IMR-90 (cell line): Measurements from ENCODE around the gene ZP3. TPM values are rescaled to one million over a fixed set of nuclear protein-coding genes. Genes with fewer than 3 reads are reported as not detected.
"Not testable (repeated sequence)": the region's sequence is repeated elsewhere in the genome, so short reads cannot be mapped to it uniquely, and the experiment has no call there.

Experiments used
- ATAC-seq: fragments of 200-7000 bp; cut with Tn5 transposase; 2 replicates; pipeline ENCODE4 v1.9.1; 2020; ENCODE audit warnings: low read depth, mild to moderate bottlenecking, moderate library complexity
- BruUV-seq: library from RNA; stranded (reverse); fragments of 400-500 nt; replicated peaks from 2 replicates; lab custom pipeline; 2021; lab: Mats Ljungman, UMichigan
- CTCF ChIA-PET: fragments of 300-600 bp; formaldehyde crosslinking; extraction: SDS; loops from one replicate; lab custom pipeline; 2021; ENCODE audit warnings: antibody characterized with exemption; lab: Yijun Ruan, JAX
- POLR2A ChIA-PET: fragments of 300-600 bp; sonication (Branson Sonifier 250); formaldehyde crosslinking; loops from one replicate; lab custom pipeline; 2022; ENCODE audit warnings: antibody characterized with exemption; ENCODE audit not compliant: unreplicated experiment; lab: Charles Lee
- DNase-seq: peaks from one replicate; pipeline ENCODE4 v3.0.0; 2013
- H2AFZ ChIP-seq: replicated peaks from 2 replicates; pipeline ENCODE3; 2013; ENCODE audit warnings: low read length, mild to moderate bottlenecking; ENCODE audit not compliant: poor library complexity
- H2AK5ac ChIP-seq: 2 replicates; pipeline ENCODE4 v1.6.1; 2013; ENCODE audit warnings: low read depth, low read length, inconsistent platforms
- H2AK9ac ChIP-seq: replicated peaks from 2 replicates; pipeline ENCODE3; 2013; ENCODE audit warnings: mild to moderate bottlenecking, low read depth, low read length, moderate library complexity; ENCODE audit not compliant: poor library complexity
- H2BK120ac ChIP-seq: 2 replicates; pipeline ENCODE4 v1.6.1; 2013; ENCODE audit warnings: low read depth, low read length, inconsistent platforms
- H2BK15ac ChIP-seq: 3 replicates; pipeline ENCODE4 v1.6.1; 2013; ENCODE audit warnings: low read depth, low read length, inconsistent platforms
- H2BK20ac ChIP-seq: 2 replicates; pipeline ENCODE4 v1.6.1; 2013; ENCODE audit warnings: low read depth, mild to moderate bottlenecking, inconsistent platforms, low read length, moderate library complexity
- H2BK5ac ChIP-seq: 2 replicates; pipeline ENCODE4 v1.6.1; 2013; ENCODE audit warnings: mild to moderate bottlenecking, low read depth, low read length, inconsistent platforms; ENCODE audit not compliant: poor library complexity, severe bottlenecking
- H3K14ac ChIP-seq: replicated peaks from 2 replicates; pipeline ENCODE4 v1.6.1; 2013; ENCODE audit warnings: low read depth, low read length, inconsistent platforms
- H3K18ac ChIP-seq: 2 replicates; pipeline ENCODE4 v1.6.1; 2013; ENCODE audit warnings: low read depth, low read length, control low read depth
- H3K23ac ChIP-seq: 2 replicates; pipeline ENCODE4 v1.6.1; 2013; ENCODE audit warnings: low read depth, low read length, inconsistent platforms
- H3K27ac ChIP-seq: 2 replicates; pipeline ENCODE4 v1.5.1; 2013; ENCODE audit warnings: mild to moderate bottlenecking, control low read depth, low read length; ENCODE audit not compliant: insufficient read depth
- H3K27me3 ChIP-seq: 2 replicates; pipeline ENCODE4 v1.6.1; 2013; ENCODE audit warnings: low read length; ENCODE audit not compliant: control insufficient read depth, insufficient read depth
- H3K36me3 ChIP-seq: 2 replicates; pipeline ENCODE4 v1.6.1; 2013; ENCODE audit warnings: low read length, mixed read lengths; ENCODE audit not compliant: control insufficient read depth, insufficient read depth
- H3K4ac ChIP-seq: 2 replicates; pipeline ENCODE4 v1.6.1; 2013; ENCODE audit warnings: low read depth, low read length, inconsistent platforms
- H3K4me1 ChIP-seq: 2 replicates; pipeline ENCODE4 v1.6.1; 2013; ENCODE audit warnings: low read length, mixed read lengths; ENCODE audit not compliant: control insufficient read depth, insufficient read depth
- H3K4me2 ChIP-seq: 2 replicates; pipeline ENCODE4 v1.6.1; 2013; ENCODE audit warnings: low read depth, mild to moderate bottlenecking, control low read depth, low read length, moderate library complexity
- H3K4me3 ChIP-seq: 2 replicates; pipeline ENCODE4 v1.5.1; 2013; ENCODE audit warnings: low read depth, mild to moderate bottlenecking, control low read depth, low read length, moderate library complexity; ENCODE audit not compliant: insufficient read depth
- H3K56ac ChIP-seq: 2 replicates; pipeline ENCODE4 v1.6.1; 2013; ENCODE audit warnings: low read length, inconsistent platforms; ENCODE audit not compliant: insufficient read depth; ENCODE audit errors: extremely low read depth
- H3K79me1 ChIP-seq, 2 experiments: 2 replicates each; pipeline ENCODE4 v1.6.1; 2013; ENCODE audit warnings: low read length in 2 of 2, inconsistent platforms in 1 of 2, low read depth in 1 of 2
- H3K9ac ChIP-seq: 2 replicates; pipeline ENCODE4 v1.6.1; 2013; ENCODE audit warnings: low read depth, low read length, control low read depth
- H3K9me1 ChIP-seq: 2 replicates; pipeline ENCODE4 v1.6.1; 2013; ENCODE audit warnings: low read length, inconsistent platforms; ENCODE audit not compliant: insufficient read depth
- H3K9me3 ChIP-seq: 2 replicates; pipeline ENCODE4 v1.6.1; 2013; ENCODE audit warnings: low read length; ENCODE audit not compliant: control insufficient read depth, insufficient read depth
- H4K20me1 ChIP-seq: 2 replicates; pipeline ENCODE4 v1.6.1; 2013; ENCODE audit warnings: low read length, inconsistent platforms; ENCODE audit not compliant: insufficient read depth
- H4K5ac ChIP-seq: 2 replicates; pipeline ENCODE4 v1.6.1; 2013; ENCODE audit warnings: mild to moderate bottlenecking, low read depth, low read length, control low read depth
- H4K8ac ChIP-seq, 2 experiments: 2 replicates each; pipeline ENCODE4 v1.6.1; 2013; ENCODE audit warnings: low read depth in 2 of 2, low read length in 2 of 2, control low read depth in 1 of 2, inconsistent platforms in 1 of 2
- H4K91ac ChIP-seq: 2 replicates; pipeline ENCODE4 v1.6.1; 2013; ENCODE audit warnings: low read depth, low read length, inconsistent platforms; ENCODE audit not compliant: insufficient read depth
- WGBS, 2 experiments: methylation state at CpG; one replicate each; pipeline versions ENCODE4 v1.1.5 to v1.1.7; 2013; ENCODE audit warnings: missing lambda C conversion rate in 2 of 2; ENCODE audit not compliant: insufficient read length in 1 of 2; ENCODE audit errors: extremely low coverage in 2 of 2; 5-methylcytosine and 5-hydroxymethylcytosine counted together
- dilution Hi-C: fragments of 300-500 bp; cut with HindIII; formaldehyde crosslinking; loops from one replicate; pipeline ENCODE4 v1.14.3; 2018; ENCODE audit warnings: low sequenced_read_pairs; ENCODE audit not compliant: unreplicated experiment
- in situ Hi-C: fragments of 300-500 bp; cut with MboI; formaldehyde crosslinking; loops from 3 replicates; pipeline ENCODE4 v1.14.3; 2019; ENCODE audit warnings: low sequenced_read_pairs, inconsistent platforms, mixed read lengths
- intact Hi-C: fragments of 100-400 bp; cut with micrococcal nuclease; formaldehyde crosslinking; loops from 2 replicates; pipeline ENCODE4 v1.10.0; 2022
- polyA plus RNA-seq, 3 experiments: library from polyadenylated mRNA; depleted of rRNA; stranded (reverse); fragments of >200 nt; gene quantifications; 2 replicates each; pipeline ENCODE4 v1.2.3, GENCODE V29; 2012; ENCODE audit warnings: low replicate concordance in 1 of 3
- total RNA-seq: library from RNA; depleted of rRNA; stranded (reverse); fragments of >200 nt; gene quantifications from 2 replicates; pipeline ENCODE4 v1.2.3, GENCODE V29; 2012

ZP3 gene
- total and polyA plus RNA-seq, 2 of the 4 experiments (the other 2 are of a cell fraction), result 0.54 to 0.67 TPM

GRCh38 chr7:76458504-76458903 is 33.8 kb downstream of the ZP3 start:
- H3K9me1 ChIP-seq, in situ Hi-C loops: not testable (repeated sequence)
- no CpG with 5 or more reads among the region's 4 CpGs for WGBS, 2 experiments

GRCh38 chr7:76460767-76461166 is 36.0 kb downstream of the ZP3 start:
- in situ Hi-C loops, intact Hi-C loops, BruUV-seq: not testable (repeated sequence)

More at GRCh38 chr7:76458504-76458903, 33.8 kb downstream of the ZP3 start:
- POLR2A ChIA-PET, H3K36me3 ChIP-seq, H3K27me3 ChIP-seq, H3K23ac ChIP-seq, H3K9me3 ChIP-seq, H4K20me1 ChIP-seq, H3K4me3 ChIP-seq, CTCF ChIA-PET, H2AFZ ChIP-seq, H3K14ac ChIP-seq, H4K8ac ChIP-seq, H2AK9ac ChIP-seq, H2BK20ac ChIP-seq, H2BK5ac ChIP-seq, DNase-seq, ATAC-seq, H3K9ac ChIP-seq, H2BK120ac ChIP-seq, dilution Hi-C loops, BruUV-seq, H3K4me1 ChIP-seq, H3K79me1 ChIP-seq, H2AK5ac ChIP-seq, H3K18ac ChIP-seq, intact Hi-C loops, H3K4ac ChIP-seq, H2BK15ac ChIP-seq, H3K27ac ChIP-seq, H3K4me2 ChIP-seq, H4K91ac ChIP-seq, H4K5ac ChIP-seq, H3K56ac ChIP-seq: not testable (repeated sequence)

More at GRCh38 chr7:76460767-76461166, 36.0 kb downstream of the ZP3 start:
- H3K4me2 ChIP-seq, CTCF ChIA-PET, H3K23ac ChIP-seq, H3K4me3 ChIP-seq, DNase-seq, POLR2A ChIA-PET, H4K5ac ChIP-seq, H2BK20ac ChIP-seq, H3K4ac ChIP-seq, H3K27ac ChIP-seq, H3K4me1 ChIP-seq, dilution Hi-C loops, H3K14ac ChIP-seq, H2BK15ac ChIP-seq, H3K9me3 ChIP-seq, H2AK5ac ChIP-seq, H2AK9ac ChIP-seq, H3K36me3 ChIP-seq, H4K8ac ChIP-seq, H4K91ac ChIP-seq, H2AFZ ChIP-seq, H3K56ac ChIP-seq, H2BK120ac ChIP-seq, H3K18ac ChIP-seq, H3K79me1 ChIP-seq, H3K27me3 ChIP-seq, H2BK5ac ChIP-seq, H3K9ac ChIP-seq, ATAC-seq, H3K9me1 ChIP-seq, H4K20me1 ChIP-seq: not testable (repeated sequence)
- no CpG with 5 or more reads among the region's 20 CpGs for WGBS, 2 experiments
